PFSK-1 (cell line): ENCODE results near the gene ROPN1B.

Source experiments
- POLR2AphosphoS5 ChIP-seq: IDR thresholded peaks from 2 replicates; pipeline ENCODE4 v1.6.1; 2012; ENCODE audit warnings: low read depth, mild to moderate bottlenecking, control low read depth, low read length, moderate library complexity
- SIN3A ChIP-seq: IDR thresholded peaks from 2 replicates; pipeline ENCODE4 v1.6.1; 2012; ENCODE audit warnings: mild to moderate bottlenecking, low read length, moderate library complexity, borderline replicate concordance; ENCODE audit not compliant: insufficient read depth
- TF ChIP-seq, protein P1 (sequence below), 2 experiments: IDR thresholded peaks; 2 replicates each; pipeline versions ENCODE4 v1.6.1 to v1.8.0; 2011 to 2012; ENCODE audit warnings: low read depth in 2 of 2, low read length in 2 of 2, control low read depth in 1 of 2, inconsistent platforms in 1 of 2, mild to moderate bottlenecking in 1 of 2, moderate library complexity in 1 of 2; ENCODE audit not compliant: insufficient read depth in 1 of 2

DNA sequence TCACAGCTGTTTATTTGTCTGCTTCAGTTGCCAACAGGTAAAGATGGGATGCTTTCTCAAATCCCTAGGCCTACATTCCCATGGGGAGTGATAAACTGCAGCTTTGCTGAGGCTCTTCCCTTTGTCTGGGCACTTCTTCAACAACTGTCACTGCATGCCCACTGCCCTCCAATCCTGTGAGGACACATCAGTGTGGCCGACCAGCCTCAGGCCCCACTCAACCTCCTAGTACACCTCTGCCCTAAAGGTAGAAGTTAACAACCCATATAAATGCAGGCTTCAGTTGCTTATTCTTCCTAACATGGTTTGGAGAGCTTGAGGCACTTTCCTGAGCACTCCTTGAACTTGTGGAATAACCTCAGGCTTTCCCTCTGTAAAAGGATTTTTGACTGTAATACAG is 49.6 kb downstream of the ROPN1B start:
- no peak for TF ChIP-seq POLR2AphosphoS5
- TF ChIP-seq, protein P1, sequence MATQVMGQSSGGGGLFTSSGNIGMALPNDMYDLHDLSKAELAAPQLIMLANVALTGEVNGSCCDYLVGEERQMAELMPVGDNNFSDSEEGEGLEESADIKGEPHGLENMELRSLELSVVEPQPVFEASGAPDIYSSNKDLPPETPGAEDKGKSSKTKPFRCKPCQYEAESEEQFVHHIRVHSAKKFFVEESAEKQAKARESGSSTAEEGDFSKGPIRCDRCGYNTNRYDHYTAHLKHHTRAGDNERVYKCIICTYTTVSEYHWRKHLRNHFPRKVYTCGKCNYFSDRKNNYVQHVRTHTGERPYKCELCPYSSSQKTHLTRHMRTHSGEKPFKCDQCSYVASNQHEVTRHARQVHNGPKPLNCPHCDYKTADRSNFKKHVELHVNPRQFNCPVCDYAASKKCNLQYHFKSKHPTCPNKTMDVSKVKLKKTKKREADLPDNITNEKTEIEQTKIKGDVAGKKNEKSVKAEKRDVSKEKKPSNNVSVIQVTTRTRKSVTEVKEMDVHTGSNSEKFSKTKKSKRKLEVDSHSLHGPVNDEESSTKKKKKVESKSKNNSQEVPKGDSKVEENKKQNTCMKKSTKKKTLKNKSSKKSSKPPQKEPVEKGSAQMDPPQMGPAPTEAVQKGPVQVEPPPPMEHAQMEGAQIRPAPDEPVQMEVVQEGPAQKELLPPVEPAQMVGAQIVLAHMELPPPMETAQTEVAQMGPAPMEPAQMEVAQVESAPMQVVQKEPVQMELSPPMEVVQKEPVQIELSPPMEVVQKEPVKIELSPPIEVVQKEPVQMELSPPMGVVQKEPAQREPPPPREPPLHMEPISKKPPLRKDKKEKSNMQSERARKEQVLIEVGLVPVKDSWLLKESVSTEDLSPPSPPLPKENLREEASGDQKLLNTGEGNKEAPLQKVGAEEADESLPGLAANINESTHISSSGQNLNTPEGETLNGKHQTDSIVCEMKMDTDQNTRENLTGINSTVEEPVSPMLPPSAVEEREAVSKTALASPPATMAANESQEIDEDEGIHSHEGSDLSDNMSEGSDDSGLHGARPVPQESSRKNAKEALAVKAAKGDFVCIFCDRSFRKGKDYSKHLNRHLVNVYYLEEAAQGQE (IDR thresholded peaks at IDR 0.05; ENCODE audit: insufficient read depth in 1 of 2, low read depth in 2 of 2, low read length in 2 of 2) = no peak
- TF ChIP-seq SIN3A = no peak
